Activated CD4-positive, alpha-beta T cell treated with anti-CD3 and anti-CD28 coated beads, Interleukin-2, amount 50 U/mL, for 4 hours (primary cell): Measurements from ENCODE around the gene OR1I1.

Experiments
- DNase-seq, 2 experiments: peaks; one replicate each; pipeline ENCODE4 v3.0.0-alpha.2; 2020

Gene OR1I1

DNA sequence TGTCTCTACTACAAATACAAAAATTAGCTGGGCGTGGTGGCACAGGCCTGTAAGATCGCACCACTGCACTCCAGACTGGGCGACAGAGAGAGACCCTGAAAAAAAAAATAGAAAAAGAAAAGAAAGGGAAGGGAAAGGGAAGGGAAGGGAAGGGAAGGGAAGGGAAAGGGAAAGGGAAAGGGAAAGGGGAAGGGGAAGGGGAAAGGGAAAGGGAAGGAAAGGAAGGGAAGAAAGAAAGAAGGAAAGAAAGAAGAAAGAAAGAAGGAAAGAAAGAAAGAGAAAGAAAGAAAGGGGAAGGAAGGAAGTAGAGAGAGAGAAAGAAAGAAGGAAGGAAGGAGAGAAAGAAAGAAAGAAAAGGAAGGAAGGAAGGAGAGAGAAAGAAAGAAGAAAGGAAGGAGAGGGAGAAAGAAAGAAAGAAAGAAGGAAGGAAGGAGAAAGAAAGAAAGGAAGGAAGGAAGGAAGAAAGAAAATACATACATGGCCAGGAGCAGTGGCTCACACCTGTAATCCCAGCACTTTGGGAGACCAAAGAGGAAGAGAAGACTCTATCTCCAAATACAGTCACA lies 17.1 kb downstream of the OR1I1 start:
- no peak for DNase-seq

GRCh38 chr19:15101479-15102082 lies 19.6 kb downstream of the OR1I1 start:
- DNase-seq, result peak; percentile 48 to 60

DNA sequence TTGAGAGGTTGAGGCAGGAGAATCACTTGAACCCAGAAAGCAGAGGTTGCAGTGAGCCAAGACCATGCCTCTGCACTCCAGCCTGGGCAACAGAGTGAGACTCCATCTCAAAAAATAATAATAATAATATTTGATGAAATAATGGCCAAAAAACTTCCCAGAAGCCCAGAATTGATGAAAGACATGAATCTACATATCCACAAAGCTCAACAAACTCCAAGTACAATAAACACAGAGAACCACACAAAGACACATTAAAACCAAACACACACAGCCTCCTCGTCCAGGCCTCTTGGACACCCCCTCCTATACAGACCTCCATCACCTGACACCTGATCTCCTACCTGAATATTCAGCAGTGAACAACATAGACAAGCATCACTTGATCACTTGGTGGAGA lies 22.0 kb downstream of the OR1I1 start:
- DNase-seq, result no peak

GRCh38 chr19:15104411-15104810 lies 22.4 kb downstream of the OR1I1 start:
- no peak for DNase-seq

DNA sequence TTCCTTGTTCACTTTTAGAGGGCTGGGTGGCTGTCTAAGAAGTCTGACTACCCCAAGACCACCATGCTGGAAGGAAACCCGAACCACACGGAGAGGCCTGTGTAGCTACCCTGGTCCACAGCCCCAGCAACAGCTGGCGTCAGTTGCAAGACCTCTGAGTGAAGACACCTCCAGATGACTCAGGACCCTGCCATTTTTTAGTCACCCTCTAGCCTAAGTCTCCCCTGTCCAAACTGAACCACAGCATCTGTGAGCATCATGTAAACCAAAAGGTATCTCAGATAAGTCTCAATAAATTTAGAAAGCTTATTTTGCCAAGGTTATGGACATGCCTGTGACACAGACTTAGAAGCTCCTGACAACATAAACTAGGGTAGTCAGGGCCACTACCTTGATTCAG lies 23.0 kb downstream of the OR1I1 start:
- DNase-seq, result no peak

- no peak for DNase-seq
Measured at GRCh38 chr19:15107061-15108010, 25.3 kb downstream of the OR1I1 start, which contains the start of gene SYDE1. Gene SYDE1, plus strand, starts transcription at chr19:15107401. Its CDS starts 33 bp downstream, at chr19:15107434.

- no peak for DNase-seq
Measured at GRCh38 chr19:15108145-15108844, 26.3 kb downstream of the OR1I1 start.

DNA sequence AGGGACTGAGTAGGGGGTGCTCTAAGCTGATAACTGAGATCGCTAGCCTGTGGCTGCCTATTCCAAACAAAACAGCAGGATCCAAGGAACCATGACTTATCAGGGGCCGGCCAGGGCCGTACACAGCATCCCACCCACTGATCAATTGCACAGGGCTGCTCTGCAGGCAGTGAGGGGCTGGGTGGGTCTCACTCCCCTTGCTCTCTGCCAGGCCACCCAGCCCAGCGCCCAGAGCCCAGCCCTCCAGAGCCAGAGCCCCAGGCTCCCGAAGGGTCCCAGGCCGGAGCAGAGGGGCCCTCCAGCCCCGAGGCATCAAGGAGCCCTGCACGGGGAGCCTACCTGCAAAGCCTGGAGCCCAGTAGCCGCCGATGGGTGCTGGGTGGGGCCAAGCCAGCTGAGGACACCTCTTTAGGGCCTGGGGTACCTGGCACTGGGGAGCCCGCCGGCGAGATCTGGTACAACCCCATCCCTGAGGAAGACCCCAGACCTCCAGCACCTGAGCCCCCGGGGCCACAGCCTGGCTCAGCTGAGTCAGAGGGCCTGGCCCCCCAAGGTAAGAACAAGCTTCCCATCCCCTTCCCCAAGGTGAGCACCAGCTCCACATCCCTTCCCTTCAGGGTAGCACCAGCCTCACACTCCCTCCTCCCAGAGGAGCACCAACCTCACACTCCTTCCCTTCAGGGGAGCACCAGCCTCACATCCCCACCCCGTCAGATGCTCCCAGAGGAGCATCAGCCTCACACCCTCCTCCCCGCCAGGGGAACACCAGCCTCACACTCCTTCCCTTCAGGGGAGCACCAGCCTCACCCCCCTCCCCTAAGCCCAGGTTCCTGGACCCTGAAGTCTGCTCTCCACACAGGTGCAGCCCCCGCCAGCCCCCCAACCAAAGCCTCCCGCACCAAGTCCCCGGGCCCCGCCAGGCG lies 27.1 kb downstream of the OR1I1 start:
- DNase-seq, result no peak

- DNase-seq, result no peak
Measured at GRCh38 chr19:15109768-15110417, 27.9 kb downstream of the OR1I1 start.

GRCh38 chr19:15110418-15110815 lies 28.4 kb downstream of the OR1I1 start:
- no peak for DNase-seq

- DNase-seq, result no peak
Measured at GRCh38 chr19:15111758-15112157, 29.7 kb downstream of the OR1I1 start.

- DNase-seq, result no peak
Measured at GRCh38 chr19:15112385-15112784, 30.4 kb downstream of the OR1I1 start.

DNA sequence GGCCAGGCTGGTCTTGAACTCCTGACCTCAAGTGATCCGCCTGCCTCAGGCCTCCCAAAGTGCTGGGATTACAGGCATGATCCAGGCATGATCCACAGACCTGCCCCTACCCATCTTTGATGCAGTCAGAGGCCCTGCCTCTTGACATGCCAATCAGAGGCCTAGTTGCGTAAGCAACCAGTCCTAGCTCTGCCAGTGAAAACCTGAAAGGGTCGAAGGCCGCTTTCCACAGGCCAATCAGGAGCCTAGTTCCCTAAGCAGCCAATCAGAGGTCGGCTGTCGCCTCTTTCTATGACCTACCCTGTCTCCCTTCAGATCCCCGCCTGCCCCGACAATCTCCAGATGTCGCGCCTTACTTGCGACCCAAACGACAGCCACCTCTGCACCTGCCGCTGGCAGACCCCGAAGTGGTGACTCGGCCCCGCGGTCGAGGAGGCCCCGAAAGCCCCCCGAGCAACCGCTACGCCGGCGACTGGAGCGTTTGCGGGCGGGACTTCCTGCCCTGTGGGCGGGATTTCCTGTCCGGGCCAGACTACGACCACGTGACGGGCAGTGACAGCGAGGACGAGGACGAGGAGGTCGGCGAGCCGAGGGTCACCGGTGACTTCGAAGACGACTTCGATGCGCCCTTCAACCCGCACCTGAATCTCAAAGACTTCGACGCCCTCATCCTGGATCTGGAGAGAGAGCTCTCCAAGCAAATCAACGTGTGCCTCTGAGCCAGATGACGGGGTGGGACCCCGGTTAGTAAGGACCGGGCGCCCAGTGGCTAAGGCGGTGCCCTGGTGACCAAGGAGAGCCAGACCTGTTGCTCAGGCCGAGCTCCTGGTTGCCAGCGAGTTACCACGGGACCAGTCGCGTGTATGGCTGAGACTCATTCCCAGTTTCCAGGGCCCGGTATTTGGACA lies 31.5 kb downstream of the OR1I1 start:
- DNase-seq, result no peak

DNA sequence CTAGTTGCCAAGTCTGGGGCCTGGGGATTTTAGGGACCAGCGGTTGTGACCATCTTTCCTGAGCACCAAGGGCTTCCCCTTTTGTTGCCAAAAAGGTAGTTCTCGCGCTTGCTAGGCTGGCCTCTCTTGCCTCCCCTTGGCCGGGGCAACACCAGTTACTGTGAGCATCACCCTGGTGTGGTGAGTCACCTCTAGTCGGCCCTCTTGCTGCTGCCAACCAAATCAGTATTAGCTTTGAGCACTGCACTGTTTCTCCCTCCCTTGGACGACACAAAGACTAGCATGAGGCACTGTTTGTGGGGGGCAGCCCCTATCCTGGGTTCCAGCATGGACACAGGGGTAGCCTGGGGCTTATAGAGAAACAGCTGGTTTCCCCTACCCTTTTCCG lies 32.1 kb downstream of the OR1I1 start:
- no peak for DNase-seq

DNA sequence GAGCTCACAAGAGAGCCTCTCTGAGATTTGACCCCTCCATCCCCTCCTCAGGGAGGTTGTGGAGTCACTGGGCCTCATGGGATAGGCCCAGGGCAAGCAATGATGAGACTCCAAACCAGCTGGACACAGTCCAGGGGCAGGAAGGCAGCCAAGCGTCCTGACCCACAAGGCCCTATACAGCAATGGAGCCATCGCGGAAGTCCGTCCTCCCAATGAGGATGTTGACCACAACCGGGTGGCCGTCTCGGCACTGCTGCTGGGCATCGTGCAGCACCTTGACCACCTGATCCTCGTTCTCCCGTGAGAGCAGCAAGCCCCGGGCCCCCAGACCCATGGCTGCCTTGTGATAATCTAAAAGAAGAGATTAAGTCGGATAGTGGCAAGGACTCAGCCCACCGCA lies 33.1 kb downstream of the OR1I1 start:
- no peak for DNase-seq

DNA sequence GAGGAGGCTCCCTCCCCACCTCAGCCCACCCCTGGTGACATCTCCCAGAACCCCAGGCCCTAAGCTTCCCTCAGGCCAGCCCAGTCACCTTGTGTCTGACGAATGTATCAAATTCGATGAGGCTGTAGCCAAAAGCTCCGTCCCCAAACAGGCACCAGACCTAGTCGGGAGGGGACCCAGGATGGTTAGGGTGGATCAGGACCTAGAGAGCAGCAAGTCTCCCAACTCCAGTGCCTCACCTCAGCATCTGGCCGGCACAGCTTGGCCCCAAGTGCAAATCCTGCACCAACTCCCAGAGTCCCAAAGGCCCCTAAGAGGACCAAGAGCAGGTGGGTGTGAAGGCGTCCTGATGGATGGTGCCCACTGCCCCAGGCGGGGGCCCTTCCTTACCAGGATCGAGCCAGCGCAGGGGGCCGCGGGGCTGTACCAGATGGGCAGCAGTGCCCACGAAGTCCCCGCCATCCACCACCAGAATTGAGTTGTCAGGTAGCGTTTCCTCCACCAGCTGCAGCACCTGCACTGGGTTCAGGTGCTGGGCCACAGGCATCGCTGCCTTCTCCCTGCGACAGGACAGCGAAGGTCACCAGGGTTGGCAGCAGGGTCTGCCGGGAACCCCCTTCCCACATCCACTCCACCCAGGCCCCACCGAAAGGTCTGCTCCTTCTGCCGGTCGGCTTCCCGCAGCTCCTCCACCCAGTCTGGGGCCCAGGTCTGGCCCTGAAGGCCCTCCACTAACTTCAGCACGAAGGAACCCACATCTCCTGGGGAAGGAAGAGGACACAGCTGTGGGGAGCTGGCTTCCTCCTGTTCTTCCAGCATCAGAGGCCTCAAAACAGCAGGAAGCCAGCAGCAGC lies 34.0 kb downstream of the OR1I1 start:
- no peak for DNase-seq

- DNase-seq, result no peak
Measured at GRCh38 chr19:15116856-15117255, 34.8 kb downstream of the OR1I1 start.

GRCh38 chr19:15118248-15118647 lies 36.2 kb downstream of the OR1I1 start:
- no peak for DNase-seq

DNA sequence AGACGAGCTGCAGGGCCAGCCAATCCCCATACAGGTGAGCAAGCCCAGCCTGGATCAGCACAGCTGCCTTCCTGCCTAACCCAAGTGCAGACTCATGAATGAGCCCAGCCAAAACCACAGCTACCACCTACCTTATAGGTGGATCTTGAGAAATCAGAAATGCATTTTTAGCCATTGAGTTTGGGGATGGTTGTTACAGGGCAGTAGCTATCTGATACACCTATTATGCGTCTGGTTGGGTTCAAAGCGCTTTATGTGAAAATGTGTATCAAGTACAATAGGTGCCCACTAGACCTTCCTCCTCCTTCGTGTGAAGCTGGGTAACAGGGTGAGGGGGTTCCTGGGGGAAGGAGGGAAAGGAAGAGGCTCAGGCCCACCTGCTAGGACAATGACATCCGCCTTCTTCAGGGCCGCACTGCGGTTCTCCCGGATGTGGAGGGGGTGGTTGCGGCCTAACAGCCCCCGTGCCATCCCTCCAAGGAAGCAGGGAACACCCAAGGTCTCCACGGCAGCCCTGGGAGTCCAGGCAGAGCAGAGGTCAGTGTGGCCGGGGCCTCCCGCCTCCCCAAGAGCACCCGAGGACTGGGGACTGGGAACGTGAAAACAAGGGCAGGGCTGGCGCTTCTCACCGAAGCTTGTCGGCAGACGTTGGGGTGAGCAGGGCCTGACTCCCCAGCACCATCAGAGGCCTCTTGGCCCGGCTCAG lies 36.9 kb downstream of the OR1I1 start:
- DNase-seq, result no peak
